Activated CD8-positive, alpha-beta memory T cell treated with anti-CD3 and anti-CD28 coated beads for 24 hours (primary cell): ENCODE data around the gene OR52E4.

Experiments used
- DNase-seq: peaks from one replicate; pipeline ENCODE4 v3.0.0-alpha.2; 2020

OR52E4 gene

GRCh38 chr11:5929571-5930368 lies 49.3 kb downstream of the OR52E4 start:
- no peak for DNase-seq

GRCh38 chr11:5930614-5931013 lies 50.2 kb downstream of the OR52E4 start:
- no peak for DNase-seq

- no peak for DNase-seq
These were observed 50.6 kb downstream of the OR52E4 start for GRCh38 chr11:5931061-5931460.

- no peak for DNase-seq
These were observed 52.2 kb downstream of the OR52E4 start for GRCh38 chr11:5932671-5933070.

GRCh38 chr11:5933116-5933515 lies 52.7 kb downstream of the OR52E4 start:
- no peak for DNase-seq
